K562 (cell line): ENCODE results near the gene TP53I13. TPM values are rescaled to one million over a fixed set of nuclear protein-coding genes. Genes with fewer than 3 reads are reported as not detected.

Source experiments
- ATAC-seq: fragments of 200-7000 bp; cut with Tn5 transposase; 3 replicates; pipeline ENCODE4 v1.9.1; 2020; ENCODE audit warnings: moderate library complexity
- BruUV-seq: library from RNA; stranded (reverse); fragments of 400-500 nt; replicated peaks from 2 replicates; lab custom pipeline; 2021; lab: Mats Ljungman, UMichigan
- CTCF ChIA-PET: fragments of 300-600 bp; formaldehyde crosslinking; extraction: SDS; loops from one replicate; lab custom pipeline; 2021; ENCODE audit warnings: low intra/inter-chr PET ratio; lab: Yijun Ruan, JAX
- POLR2A ChIA-PET: fragments of 300-600, 350-650 bp; sonication (Branson Sonifier 250); formaldehyde crosslinking; extraction: SDS; loops from one replicate; lab custom pipeline; 2021; ENCODE audit warnings: antibody characterized with exemption, inconsistent platforms; lab: Yijun Ruan, JAX
- DNase-seq, 4 experiments: peaks; one replicate each; pipeline versions ENCODE4 v3.0.0 to v3.0.0-alpha.2; 2011 to 2018; ENCODE audit warnings: low spot score in 3 of 4, mixed read lengths in 3 of 4; ENCODE audit errors: extremely low read depth in 1 of 4
- FAIRE-seq: peaks from 2 replicates; lab custom pipeline; 2011; peaks lifted over from hg19 to GRCh38; lab: Jason Lieb, UNC
- H2AFZ ChIP-seq: 2 replicates; pipeline ENCODE4 v1.6.0; 2011; ENCODE audit warnings: low read depth, low read length, control low read depth, inconsistent platforms
- H3K27ac ChIP-seq: fragments of 200-600 bp; 3 replicates; pipeline ENCODE4 v1.8.0; 2011; ENCODE audit warnings: low read depth, mild to moderate bottlenecking, control low read depth, inconsistent platforms, low read length, moderate library complexity, mixed read lengths; ENCODE audit errors: extremely low read depth
- H3K27me3 ChIP-seq, 2 experiments: fragments of 300-600 bp in 1 of 2; 2 replicates in 1 of 2; 3 replicates in 1 of 2; pipeline versions ENCODE4 v1.6.0 to v1.8.0; 2011; ENCODE audit warnings: inconsistent platforms in 2 of 2, low read length in 2 of 2, mild to moderate bottlenecking in 1 of 2, mixed read lengths in 1 of 2, moderate library complexity in 1 of 2; ENCODE audit not compliant: control insufficient read depth in 2 of 2, insufficient read depth in 2 of 2
- H3K36me3 ChIP-seq: fragments of 300-600 bp; 3 replicates; pipeline ENCODE4 v1.8.0; 2011; ENCODE audit warnings: mild to moderate bottlenecking, low read length, inconsistent platforms; ENCODE audit not compliant: control insufficient read depth, insufficient read depth
- H3K4me1 ChIP-seq, 2 experiments: fragments of 200-600 bp in 1 of 2; replicated peaks in 1 of 2; 2 replicates in 1 of 2; 3 replicates in 1 of 2; pipeline versions ENCODE4 v1.5.1 to v1.8.0; 2011; ENCODE audit warnings: inconsistent platforms in 2 of 2, low read length in 2 of 2, mild to moderate bottlenecking in 1 of 2, mixed read lengths in 1 of 2, moderate library complexity in 1 of 2; ENCODE audit not compliant: control insufficient read depth in 2 of 2, insufficient read depth in 2 of 2
- H3K4me2 ChIP-seq: 2 replicates; pipeline ENCODE4 v1.6.1; 2011; ENCODE audit warnings: low read length, control low read depth, inconsistent platforms, mixed read lengths; ENCODE audit not compliant: insufficient read depth
- H3K4me3 ChIP-seq: fragments of 200-600 bp; sonication (generic), shearing (Covaris generic); 2 replicates; pipeline ENCODE4 v1.5.1; 2016; ENCODE audit warnings: control low read depth, inconsistent platforms
- H3K79me2 ChIP-seq: fragments of 200-600 bp; 3 replicates; pipeline ENCODE4 v1.8.0; 2011; ENCODE audit warnings: low read length, inconsistent platforms; ENCODE audit not compliant: control insufficient read depth, insufficient read depth
- H3K9ac ChIP-seq, 2 experiments: 2 replicates each; pipeline versions ENCODE4 v1.6.0 to v1.6.1; 2011; ENCODE audit warnings: low read depth in 2 of 2, low read length in 2 of 2, control low read depth in 1 of 2, inconsistent platforms in 1 of 2, mild to moderate bottlenecking in 1 of 2, mixed read lengths in 1 of 2; ENCODE audit not compliant: insufficient read depth in 1 of 2
- H3K9me1 ChIP-seq: one replicate; pipeline ENCODE4 v1.6.0; 2011; ENCODE audit warnings: inconsistent platforms, mild to moderate bottlenecking, low read length, moderate library complexity; ENCODE audit not compliant: control insufficient read depth, insufficient read depth
- H3K9me3 ChIP-seq: replicated peaks from 2 replicates; pipeline ENCODE4 v1.5.1; 2011; ENCODE audit warnings: low read depth, low read length, inconsistent platforms; ENCODE audit not compliant: control insufficient read depth, insufficient read depth
- H4K20me1 ChIP-seq: replicated peaks from 2 replicates; pipeline ENCODE4 v1.6.1; 2011; ENCODE audit warnings: low read length, inconsistent platforms, mixed read lengths; ENCODE audit not compliant: control insufficient read depth, insufficient read depth
- BRF1 ChIP-seq: IDR thresholded peaks from 3 replicates; pipeline ENCODE4 v1.6.1; 2011; ENCODE audit warnings: borderline replicate concordance, mild to moderate bottlenecking; ENCODE audit not compliant: insufficient read length; ENCODE audit errors: extremely low read depth
- CCAR2 ChIP-seq: fragments of 200-400 bp; formaldehyde crosslinking; IDR thresholded peaks from 2 replicates; pipeline ENCODE4 v1.6.1; 2017; ENCODE audit warnings: mild to moderate bottlenecking, low read depth, low read length
- CEBPB ChIP-seq: fragments of 450-650 bp; IDR thresholded peaks from 2 replicates; pipeline ENCODE4 v1.6.1; 2016; ENCODE audit warnings: missing genetic modification characterization, missing compliant biosample characterization
- DACH1 ChIP-seq: fragments of 450-650 bp; IDR thresholded peaks from 2 replicates; pipeline ENCODE4 v1.6.1; 2018; ENCODE audit not compliant: partially characterized antibody
- MED1 ChIP-seq: sonication (generic); formaldehyde crosslinking; IDR thresholded peaks from 2 replicates; pipeline ENCODE4 v1.8.1; 2023; ENCODE audit warnings: missing genetic modification reagents, borderline replicate concordance
- NFYB ChIP-seq: IDR thresholded peaks from 2 replicates; pipeline ENCODE4 v1.6.1; 2011; ENCODE audit warnings: mild to moderate bottlenecking, moderate library complexity; ENCODE audit not compliant: insufficient read length; ENCODE audit errors: extremely low read depth
- RBM25 ChIP-seq: fragments of 200-400 bp; formaldehyde crosslinking; IDR thresholded peaks from 2 replicates; pipeline ENCODE4 v1.6.1; 2018; ENCODE audit warnings: low read length, low read depth, moderate library complexity; ENCODE audit not compliant: severe bottlenecking
- TAF9B ChIP-seq: fragments of 450-650 bp; IDR thresholded peaks from 2 replicates; pipeline ENCODE4 v1.6.1; 2018; ENCODE audit warnings: mild to moderate bottlenecking; ENCODE audit not compliant: partially characterized antibody
- TBL1XR1 ChIP-seq, 2 experiments: IDR thresholded peaks; 2 replicates each; pipeline ENCODE4 v1.6.1; 2012; ENCODE audit warnings: improper control_type of control experiment in 2 of 2, low read length in 2 of 2, mild to moderate bottlenecking in 1 of 2
- ZNF12 ChIP-seq: sonication (generic); formaldehyde crosslinking; IDR thresholded peaks from 2 replicates; pipeline ENCODE4 v1.4.0; 2020; ENCODE audit warnings: mild to moderate bottlenecking, missing genetic modification reagents
- ZNF24 ChIP-seq: fragments of 450-650 bp; IDR thresholded peaks from 2 replicates; pipeline ENCODE4 v1.6.1; 2016
- WGBS: fragments of 100-300 bp; shearing (Covaris generic); methylation state at CpG from one replicate; pipeline ENCODE4 v1.1.6; 2016; ENCODE audit warnings: low coverage, mixed read lengths; ENCODE audit not compliant: insufficient coverage; ENCODE audit errors: missing lambda C conversion rate; 5-methylcytosine and 5-hydroxymethylcytosine counted together
- in situ Hi-C: fragments of 300-500 bp; cut with MboI; formaldehyde crosslinking; loops from 4 replicates; pipeline ENCODE4 v1.15.0; 2018; ENCODE audit warnings: inconsistent platforms, mixed read lengths
- intact Hi-C: fragments of 100-400 bp; cut with micrococcal nuclease; formaldehyde crosslinking; loops from 2 replicates; pipeline ENCODE4 v1.14.2; 2022
- polyA plus RNA-seq, 8 experiments: library from polyadenylated mRNA; depleted of rRNA in 4 of 8; stranded (reverse) in 5 of 8; unstranded in 3 of 8; fragments of >200 nt; fragmentation: Nextera tagmentation in 2 of 8; fragmentation: Illumina TruSeq in 1 of 8; extraction: Ambion mirVana in 2 of 8; extraction: Trizol in 1 of 8; gene quantifications; 2 replicates each; pipeline versions ENCODE4 v1.2.1 to v1.2.3, GENCODE V29; 2011 to 2014; ENCODE audit warnings: inconsistent platforms in 1 of 8, missing spikeins in 1 of 8
- total RNA-seq, 7 experiments: library from RNA; depleted of rRNA in 6 of 7; stranded (reverse); fragments of >200 nt in 6 of 7; fragmentation: Illumina TruSeq in 2 of 7; extraction: Trizol in 2 of 7; gene quantifications; 2 replicates each; pipeline versions ENCODE4 v1.2.1 to v1.2.3, GENCODE V29; 2011 to 2021; ENCODE audit warnings: low replicate concordance in 1 of 7
- TF ChIP-seq, protein P1 (sequence below): fragments of 250-450 bp; sonication (Bioruptor Pico); IDR thresholded peaks from 2 replicates; pipeline ENCODE4 v1.5.0; 2020; ENCODE audit warnings: mild to moderate bottlenecking
- TF ChIP-seq, protein P2 (sequence below): fragments of 250-450 bp; sonication (Bioruptor Pico); IDR thresholded peaks from 2 replicates; pipeline ENCODE4 v1.9.0; 2021; ENCODE audit warnings: mild to moderate bottlenecking, inconsistent platforms

TP53I13 gene
- total and polyA plus RNA-seq, 9 of the 15 experiments (the other 6 are each of a cell fraction or from before 2014, with no cell fraction given), result 0.08 to 28.3 (median 9.1) TPM

DNA sequence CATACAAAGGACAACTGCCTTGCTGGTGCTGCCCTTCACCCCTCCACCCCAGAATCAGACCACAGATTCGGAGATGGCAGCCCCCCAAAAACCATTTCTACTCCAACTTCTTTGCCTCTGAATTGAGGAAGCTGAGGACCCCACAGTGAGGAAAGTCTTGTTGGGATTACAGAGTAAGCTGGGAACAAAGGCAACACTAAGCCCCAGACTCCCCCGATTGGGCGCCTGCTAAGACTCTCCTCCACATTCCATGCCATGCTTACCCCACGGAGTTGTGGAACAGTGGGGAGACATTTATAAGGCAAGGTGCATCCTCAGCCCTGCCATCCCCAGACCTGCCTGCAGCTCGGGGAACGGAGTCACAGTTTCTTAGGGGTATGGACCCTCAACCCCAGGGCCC is 19.1 kb downstream of the TP53I13 start:
- FAIRE-seq (no peak), ATAC-seq (no peak), DNase-seq (no peak)
- no peaks in the 10 kb centered on the region for H3K27me3 ChIP-seq
- H3K27ac ChIP-seq, result no peak overlapping the region
- intact Hi-C loops (no loop called here), in situ Hi-C loops (no loop called here)
- H3K9me1 ChIP-seq, result peaks cover 2% of the 10 kb centered on the region
- H3K4me2 ChIP-seq, result no peak overlapping the region
- H3K4me1 ChIP-seq, result peaks cover 38 to 70% of the 10 kb centered on the region in 2 experiments
- H3K9me3 ChIP-seq, result no peaks in the 10 kb centered on the region
- WGBS, result 85% methylated on average over 6 of the region's 6 CpGs
- TF ChIP-seq TAF9B (no peak), BRF1 (no peak), CCAR2 (no peak), CEBPB (no peak), DACH1 (no peak), NFYB (no peak), TBL1XR1 (IDR thresholded peaks at IDR 0.05; ENCODE audit: low read length in 2 of 2) (no peak), RBM25 (no peak), ZNF24 (no peak), MED1 (CRISPR knock-in tag) (no peak), ZNF12 (CRISPR knock-in tag) (no peak)
- TF ChIP-seq, protein P1, sequence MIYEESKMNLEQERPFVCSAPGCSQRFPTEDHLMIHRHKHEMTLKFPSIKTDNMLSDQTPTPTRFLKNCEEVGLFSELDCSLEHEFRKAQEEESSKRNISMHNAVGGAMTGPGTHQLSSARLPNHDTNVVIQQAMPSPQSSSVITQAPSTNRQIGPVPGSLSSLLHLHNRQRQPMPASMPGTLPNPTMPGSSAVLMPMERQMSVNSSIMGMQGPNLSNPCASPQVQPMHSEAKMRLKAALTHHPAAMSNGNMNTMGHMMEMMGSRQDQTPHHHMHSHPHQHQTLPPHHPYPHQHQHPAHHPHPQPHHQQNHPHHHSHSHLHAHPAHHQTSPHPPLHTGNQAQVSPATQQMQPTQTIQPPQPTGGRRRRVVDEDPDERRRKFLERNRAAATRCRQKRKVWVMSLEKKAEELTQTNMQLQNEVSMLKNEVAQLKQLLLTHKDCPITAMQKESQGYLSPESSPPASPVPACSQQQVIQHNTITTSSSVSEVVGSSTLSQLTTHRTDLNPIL (CRISPR knock-in tag), result no peak
- TF ChIP-seq, protein P2, sequence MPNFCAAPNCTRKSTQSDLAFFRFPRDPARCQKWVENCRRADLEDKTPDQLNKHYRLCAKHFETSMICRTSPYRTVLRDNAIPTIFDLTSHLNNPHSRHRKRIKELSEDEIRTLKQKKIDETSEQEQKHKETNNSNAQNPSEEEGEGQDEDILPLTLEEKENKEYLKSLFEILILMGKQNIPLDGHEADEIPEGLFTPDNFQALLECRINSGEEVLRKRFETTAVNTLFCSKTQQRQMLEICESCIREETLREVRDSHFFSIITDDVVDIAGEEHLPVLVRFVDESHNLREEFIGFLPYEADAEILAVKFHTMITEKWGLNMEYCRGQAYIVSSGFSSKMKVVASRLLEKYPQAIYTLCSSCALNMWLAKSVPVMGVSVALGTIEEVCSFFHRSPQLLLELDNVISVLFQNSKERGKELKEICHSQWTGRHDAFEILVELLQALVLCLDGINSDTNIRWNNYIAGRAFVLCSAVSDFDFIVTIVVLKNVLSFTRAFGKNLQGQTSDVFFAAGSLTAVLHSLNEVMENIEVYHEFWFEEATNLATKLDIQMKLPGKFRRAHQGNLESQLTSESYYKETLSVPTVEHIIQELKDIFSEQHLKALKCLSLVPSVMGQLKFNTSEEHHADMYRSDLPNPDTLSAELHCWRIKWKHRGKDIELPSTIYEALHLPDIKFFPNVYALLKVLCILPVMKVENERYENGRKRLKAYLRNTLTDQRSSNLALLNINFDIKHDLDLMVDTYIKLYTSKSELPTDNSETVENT (CRISPR knock-in tag), result no peak
- H3K79me2 ChIP-seq, result peaks cover 24% of the 10 kb centered on the region
- no peak overlapping the region for H2AFZ ChIP-seq
- H3K4me3 ChIP-seq, result no peak overlapping the region
- ChIA-PET POLR2A (interaction anchor here (0.8 to 3.8 kb wide), 3 partner anchors 11 to 28 kb away, joined by 3 to 25 read pairs (median 5); no protein-coding TSS in a partner anchor), CTCF (no interaction called here)
- H3K36me3 ChIP-seq, result peaks cover 3% of the 10 kb centered on the region; the same call in 1 of the 3 replicates
- no peak overlapping the region; a peak in 1 of 4 replicates for H3K9ac ChIP-seq
- BruUV-seq, result no TSS peak
- no peaks in the 10 kb centered on the region; the same call in 1 of the 2 replicates for H4K20me1 ChIP-seq
